H7 (cell line): ENCODE measurements around the gene ADORA2A. TPM values are rescaled to one million over a fixed set of nuclear protein-coding genes. Genes with fewer than 3 reads are reported as not detected.
"Not testable (repeated sequence)": the region's sequence is repeated elsewhere in the genome, so short reads cannot be mapped to it uniquely, and the experiment has no call there.

ENCODE experiments used
- DNase-seq: peaks from one replicate; pipeline ENCODE4 v3.0.0; 2012
- H3K27me3 ChIP-seq: 2 replicates; pipeline ENCODE4 v1.6.0; 2011; ENCODE audit warnings: mild to moderate bottlenecking, low read length; ENCODE audit not compliant: control insufficient read depth, insufficient read depth
- H3K36me3 ChIP-seq: replicated peaks from 2 replicates; pipeline ENCODE4 v1.5.1; 2011; ENCODE audit warnings: low read length; ENCODE audit not compliant: control insufficient read depth, insufficient read depth
- H3K4me3 ChIP-seq: 2 replicates; pipeline ENCODE4 v1.5.1; 2011; ENCODE audit warnings: low read depth, mild to moderate bottlenecking, control low read depth, low read length, moderate library complexity; ENCODE audit not compliant: insufficient read depth
- total RNA-seq: library from RNA; depleted of rRNA; stranded (reverse); fragments of >200 nt; shearing (Covaris generic); gene quantifications from 2 replicates; pipeline ENCODE4 v1.2.3, GENCODE V29; 2014; rRNA removed

The ADORA2A gene
- total RNA-seq, 1 experiment from 2014 or later, result 4.0 TPM

GRCh38 chr22:24483976-24484545 lies 56.7 kb downstream of the ADORA2A start:
- no peaks in the 10 kb centered on the region for H3K27me3 ChIP-seq
- no peaks in the 10 kb centered on the region for H3K36me3 ChIP-seq
- H3K4me3 ChIP-seq, result no peak overlapping the region
- DNase-seq, result no peak

GRCh38 chr22:24485170-24485569 lies 57.8 kb downstream of the ADORA2A start:
- H3K36me3 ChIP-seq, result no peaks in the 10 kb centered on the region
- no peaks in the 10 kb centered on the region for H3K27me3 ChIP-seq
- no peak for DNase-seq
- H3K4me3 ChIP-seq, result no peak overlapping the region

GRCh38 chr22:24485608-24486007 lies 58.2 kb downstream of the ADORA2A start:
- Histone ChIP-seq H3K27me3 (no peaks in the 10 kb centered on the region), H3K36me3 (no peaks in the 10 kb centered on the region), H3K4me3 (no peak overlapping the region)
- no peak for DNase-seq

- Histone ChIP-seq H3K27me3 (no peaks in the 10 kb centered on the region), H3K4me3 (no peak overlapping the region), H3K36me3 (no peaks in the 10 kb centered on the region)
- DNase-seq, result no peak
Observed at GRCh38 chr22:24486501-24486921, 59.1 kb downstream of the ADORA2A start.

- Histone ChIP-seq H3K4me3 (no peak overlapping the region), H3K36me3 (no peaks in the 10 kb centered on the region), H3K27me3 (peaks cover 7% of the 10 kb centered on the region)
- DNase-seq, result no peak
Observed at GRCh38 chr22:24489011-24489410, 61.6 kb downstream of the ADORA2A start.

- not testable (repeated sequence) for DNase-seq, H3K36me3 ChIP-seq, H3K4me3 ChIP-seq
- H3K27me3 ChIP-seq, result peaks cover 11% of the 10 kb centered on the region
Observed at GRCh38 chr22:24489434-24489833, 62.0 kb downstream of the ADORA2A start.

Other genes with a start within 250 kb of the ADORA2A start
- 0.83 and 1.3 TPM in 2 replicates for gene SUSD2, start 246.1 kb upstream of the ADORA2A start, total RNA-seq
- 0.63 TPM in 1 of 2 replicates, not detected in the other for gene GGT5, start 182.5 kb upstream of the ADORA2A start, total RNA-seq
- 23.0 and 27.2 TPM in 2 replicates for gene SPECC1L, start 156.8 kb upstream of the ADORA2A start, total RNA-seq
- gene UPB1, start 67.7 kb downstream of the ADORA2A start, total RNA-seq, result 0.11 TPM in 1 of 2 replicates, not detected in the other
- 188 and 209 TPM in 2 replicates for gene GUCD1, start 127.5 kb downstream of the ADORA2A start, total RNA-seq
- 159 and 166 TPM in 2 replicates for gene SNRPD3, start 128.4 kb downstream of the ADORA2A start, total RNA-seq
- gene LRRC75B, start 165.5 kb downstream of the ADORA2A start, total RNA-seq, result 18.8 and 20.5 TPM in 2 replicates
- gene GGT1, start 175.6 kb downstream of the ADORA2A start, total RNA-seq, result 20.7 and 24.6 TPM in 2 replicates